Stomach (tissue), 9 donors: ENCODE data around the gene SFRP5. TPM values are rescaled to one million over a fixed set of nuclear protein-coding genes. Genes with fewer than 3 reads are reported as not detected.

Source experiments
- DNase-seq, 2 donors: peaks; one replicate each; pipeline versions ENCODE4 v3.0.0 to v3.0.0-alpha.2; 2013 to 2019
- H3K27ac ChIP-seq, 5 donors: fragments of 200-600 bp in 4 of 5; sonication (generic) in 4 of 5; one replicate each; pipeline ENCODE4 v1.5.1; 2013 to 2019; ENCODE audit warnings: mild to moderate bottlenecking in 1 of 5, moderate library complexity in 1 of 5
- H3K27me3 ChIP-seq, 3 donors: fragments of 200-600 bp; sonication (generic); one replicate each; pipeline ENCODE4 v1.5.1; 2017 to 2019; ENCODE audit warnings: mixed run types in 1 of 3
- H3K36me3 ChIP-seq, 4 donors: fragments of 200-600 bp; sonication (generic); 1 replicate in 3 of 4; 2 replicates in 1 of 4; pipeline ENCODE4 v1.5.1; 2016 to 2019
- H3K4me1 ChIP-seq, 4 donors: fragments of 200-600 bp; sonication (generic); one replicate each; pipeline ENCODE4 v1.5.1; 2016 to 2019
- H3K4me3 ChIP-seq, 4 donors: fragments of 200-600 bp; sonication (generic) in 3 of 4; one replicate each; pipeline ENCODE4 v1.5.1; 2016 to 2019; ENCODE audit warnings: mild to moderate bottlenecking in 1 of 4
- H3K9me3 ChIP-seq, 4 donors: fragments of 200-600 bp; sonication (generic); one replicate each; pipeline ENCODE4 v1.5.1; 2016 to 2019
- CTCF ChIP-seq, 7 experiments: fragments of 450-650 bp in 4 of 7; fragments of 200-600 bp in 3 of 7; sonication (generic) in 3 of 7; IDR thresholded peaks; one replicate each; pipeline ENCODE4 v1.5.1; 2016 to 2019; ENCODE audit warnings: antibody characterized with exemption in 7 of 7, control low read depth in 2 of 7, mild to moderate bottlenecking in 1 of 7
- EP300 ChIP-seq: sonication (generic); formaldehyde crosslinking; IDR thresholded peaks from one replicate; pipeline ENCODE4 v1.6.1; 2017; ENCODE audit warnings: antibody characterized with exemption
- POLR2A ChIP-seq, 4 donors: fragments of 450-650 bp; IDR thresholded peaks; one replicate each; pipeline ENCODE4 v1.6.1; 2016; ENCODE audit warnings: antibody characterized with exemption in 4 of 4, control low read depth in 2 of 4, mild to moderate bottlenecking in 1 of 4, moderate library complexity in 1 of 4
- POLR2AphosphoS5 ChIP-seq, 3 donors: sonication (generic); formaldehyde crosslinking; IDR thresholded peaks; one replicate each; pipeline ENCODE4 v1.6.1; 2016; ENCODE audit warnings: antibody characterized with exemption in 3 of 3
- WGBS, 5 donors: extraction: QIAGEN DNeasy Blood & Tissue Kit in 3 of 5; methylation state at CpG; one replicate each; pipeline versions ENCODE4 v1.1.5 to v1.1.7; 2013 to 2018; 5-methylcytosine and 5-hydroxymethylcytosine counted together
- intact Hi-C: fragments of 100-400 bp; cut with DNase I; formaldehyde crosslinking; loops from one replicate; pipeline ENCODE4 v1.15.1; 2023; ENCODE audit warnings: low total_unique reads
- polyA plus RNA-seq, 3 donors: library from polyadenylated mRNA; stranded (reverse); fragments of 200-250 nt; gene quantifications; one replicate each; pipeline ENCODE4 v1.2.3, GENCODE V29; 2013
- total RNA-seq, 5 donors: library from RNA; depleted of rRNA; stranded (reverse); fragments of >200 nt; gene quantifications; one replicate each; pipeline versions ENCODE4 v1.1.0 to v1.2.3, GENCODE V29; 2014 to 2016
- donor health status: healthy with polysubstance abuse.
- donor health status: Bipolar disorder and iron deficiency.
- donor health status: healthy.

The SFRP5 gene
- total and polyA plus RNA-seq, 8 donors, result 0.45 to 8.4 (median 2.1) TPM; not detected in 1

- peaks cover 17 to 38% (median 24%) of the 10 kb centered on the region in 4 donors for H3K4me1 ChIP-seq
- peak overlapping the region in 1 of 5 donors; percentile 9 for H3K27ac ChIP-seq
- no peak for TF ChIP-seq POLR2A (IDR thresholded peaks at IDR 0.05)
- TF ChIP-seq CTCF (IDR thresholded peaks at IDR 0.05), result no peak
- no peak for TF ChIP-seq POLR2AphosphoS5 (IDR thresholded peaks at IDR 0.05)
- no peak for TF ChIP-seq EP300
- H3K27me3 ChIP-seq, result no peaks in the 10 kb centered on the region
- no peaks in the 10 kb centered on the region for H3K9me3 ChIP-seq
- DNase-seq, result no peak
- H3K4me3 ChIP-seq, result no peak overlapping the region
- WGBS, 5 donors, result 82 to 92% (median 89%) methylated on average over 3 of the region's 3 CpGs
- no peaks in the 10 kb centered on the region for H3K36me3 ChIP-seq
- intact Hi-C loops, result no loop called here
Measured at GRCh38 chr10:97723001-97723400, 48.8 kb downstream of the SFRP5 start.

- Histone ChIP-seq H3K4me3 (no peak overlapping the region), H3K9me3 (no peaks in the 10 kb centered on the region), H3K36me3 (peaks cover 0 to 7% (median 6%) of the 10 kb centered on the region in 4 donors), H3K4me1 (peaks cover 24 to 43% (median 32%) of the 10 kb centered on the region in 4 donors), H3K27ac (peak overlapping the region in 1 of 5 donors; percentile 9), H3K27me3 (no peaks in the 10 kb centered on the region)
- WGBS, 5 donors, result 74 to 87% (median 82%) methylated on average over 12 of the region's 12 CpGs
- DNase-seq, result no peak
- TF ChIP-seq POLR2A (IDR thresholded peaks at IDR 0.05), result no peak
- TF ChIP-seq CTCF (IDR thresholded peaks at IDR 0.05), result no peak
- TF ChIP-seq EP300, result no peak
- no peak for TF ChIP-seq POLR2AphosphoS5 (IDR thresholded peaks at IDR 0.05)
- intact Hi-C loops, result no loop called here
Measured at GRCh38 chr10:97721871-97722780, 49.7 kb downstream of the SFRP5 start.

- H3K4me1 ChIP-seq, result peaks cover 31 to 57% (median 44%) of the 10 kb centered on the region in 4 donors
- no peaks in the 10 kb centered on the region for H3K27me3 ChIP-seq
- WGBS, 5 donors, result 80 to 100% (median 88%) methylated on average over 2 of the region's 2 CpGs
- H3K9me3 ChIP-seq, result no peaks in the 10 kb centered on the region
- peak overlapping the region in 4 of 5 donors; percentile 68 to 96 (median 79) for H3K27ac ChIP-seq
- no peak for DNase-seq
- TF ChIP-seq CTCF (IDR thresholded peaks at IDR 0.05) (no peak), POLR2AphosphoS5 (IDR thresholded peaks at IDR 0.05) (no peak), POLR2A (IDR thresholded peaks at IDR 0.05) (no peak), EP300 (no peak)
- intact Hi-C loops, result no loop called here
- peaks cover 0 to 10% (median 6%) of the 10 kb centered on the region in 4 donors for H3K36me3 ChIP-seq
- no peak overlapping the region for H3K4me3 ChIP-seq
Measured at GRCh38 chr10:97719602-97720001, 52.2 kb downstream of the SFRP5 start.

GRCh38 chr10:97718659-97719142 is 53.1 kb downstream of the SFRP5 start:
- H3K27me3 ChIP-seq, result no peaks in the 10 kb centered on the region
- H3K9me3 ChIP-seq, result no peaks in the 10 kb centered on the region
- intact Hi-C loops, result no loop called here
- DNase-seq, result peak; percentile 85 to 89
- 15 to 29% (median 20%) methylated on average over 8 of the region's 8 CpGs for WGBS, 5 donors
- peaks cover 31 to 65% (median 50%) of the 10 kb centered on the region in 4 donors for H3K4me1 ChIP-seq
- TF ChIP-seq POLR2AphosphoS5 (IDR thresholded peaks at IDR 0.05) (peak; percentile 5 to 52 (median 37)), CTCF (IDR thresholded peaks at IDR 0.05) (no peak)
- peaks cover 0 to 10% (median 6%) of the 10 kb centered on the region in 4 donors for H3K36me3 ChIP-seq
- peak overlapping the region; percentile 21 to 96 (median 75) for H3K27ac ChIP-seq
- H3K4me3 ChIP-seq, result no peak overlapping the region
